ENCODE measurements around the gene CD59. TPM values are rescaled to one million over a fixed set of nuclear protein-coding genes. Genes with fewer than 3 reads are reported as not detected.

CD59 gene
- total RNA-seq, 1 donor: 345 TPM

- no peak overlapping the region for H2AFZ ChIP-seq (ENCODE audit: low read length)
- no peak overlapping the region for H3K4me3 ChIP-seq (ENCODE audit: insufficient read depth, low read length)
- H3K79me2 ChIP-seq (ENCODE audit: insufficient read depth, low read length): no peaks in the 10 kb centered on the region
- no peaks in the 10 kb centered on the region for H4K20me1 ChIP-seq (ENCODE audit: insufficient read depth, low read length)
- TF ChIP-seq CTCF (IDR thresholded peaks at IDR 0.05; ENCODE audit: extremely low read depth, low read depth, low read length): no peak
- H3K9me3 ChIP-seq (ENCODE audit: low read depth, low read length): no peaks in the 10 kb centered on the region
- H3K4me1 ChIP-seq (ENCODE audit: insufficient read depth, low read length): no peaks in the 10 kb centered on the region
- no peak overlapping the region for H3K27ac ChIP-seq (ENCODE audit: low read depth, low read length)
- no peak for DNase-seq (ENCODE audit: insufficient read length, low spot score, missing footprints)
- no peaks in the 10 kb centered on the region for H3K36me3 ChIP-seq (ENCODE audit: insufficient read depth, low read length)
- no peaks in the 10 kb centered on the region for H3K27me3 ChIP-seq (ENCODE audit: insufficient read depth, low read length)
- no peak overlapping the region for H3K4me2 ChIP-seq (ENCODE audit: insufficient read depth, low read length)
Measured at GRCh38 chr11:33656768-33657167, 79.5 kb downstream of the CD59 start.

- no peak overlapping the region for H3K4me2 ChIP-seq (ENCODE audit: insufficient read depth, low read length)
- H3K36me3 ChIP-seq (ENCODE audit: insufficient read depth, low read length): no peaks in the 10 kb centered on the region
- no peak overlapping the region for H3K27ac ChIP-seq (ENCODE audit: low read depth, low read length)
- no peak for TF ChIP-seq CTCF (IDR thresholded peaks at IDR 0.05; ENCODE audit: extremely low read depth, low read depth, low read length)
- no peak overlapping the region for H2AFZ ChIP-seq (ENCODE audit: low read length)
- no peaks in the 10 kb centered on the region for H4K20me1 ChIP-seq (ENCODE audit: insufficient read depth, low read length)
- no peak for DNase-seq (ENCODE audit: insufficient read length, low spot score, missing footprints)
- no peaks in the 10 kb centered on the region for H3K4me1 ChIP-seq (ENCODE audit: insufficient read depth, low read length)
- no peaks in the 10 kb centered on the region for H3K79me2 ChIP-seq (ENCODE audit: insufficient read depth, low read length)
- H3K4me3 ChIP-seq (ENCODE audit: insufficient read depth, low read length): no peak overlapping the region
- H3K9me3 ChIP-seq (ENCODE audit: low read depth, low read length): no peaks in the 10 kb centered on the region
- H3K27me3 ChIP-seq (ENCODE audit: insufficient read depth, low read length): no peaks in the 10 kb centered on the region
Measured at GRCh38 chr11:33655842-33656600, 80.2 kb downstream of the CD59 start.

- Histone ChIP-seq H3K27me3 (ENCODE audit: insufficient read depth, low read length) (no peaks in the 10 kb centered on the region), H3K4me3 (ENCODE audit: insufficient read depth, low read length) (no peak overlapping the region)
- no peak for TF ChIP-seq CTCF (IDR thresholded peaks at IDR 0.05; ENCODE audit: extremely low read depth, low read depth, low read length)
Measured at GRCh38 chr11:33654594-33654993, 81.6 kb downstream of the CD59 start.

More at GRCh38 chr11:33654594-33654993, 81.6 kb downstream of the CD59 start:
- no peaks in the 10 kb centered on the region for H4K20me1 ChIP-seq (ENCODE audit: insufficient read depth, low read length)
- no peak for DNase-seq (ENCODE audit: insufficient read length, low spot score, missing footprints)
- H3K79me2 ChIP-seq (ENCODE audit: insufficient read depth, low read length): no peaks in the 10 kb centered on the region
- H3K36me3 ChIP-seq (ENCODE audit: insufficient read depth, low read length): no peaks in the 10 kb centered on the region
- no peak overlapping the region for H2AFZ ChIP-seq (ENCODE audit: low read length)
- H3K27ac ChIP-seq (ENCODE audit: low read depth, low read length): no peak overlapping the region
- H3K4me1 ChIP-seq (ENCODE audit: insufficient read depth, low read length): no peaks in the 10 kb centered on the region
- H3K4me2 ChIP-seq (ENCODE audit: insufficient read depth, low read length): no peak overlapping the region
- H3K9me3 ChIP-seq (ENCODE audit: low read depth, low read length): no peaks in the 10 kb centered on the region

Other genes with a start within 250 kb of the CD59 start
- gene C11orf91, start 35.6 kb downstream of the CD59 start, total RNA-seq: not detected in 2 replicates
- 35.8 and 38.3 TPM in 2 replicates for gene FBXO3, start 38.1 kb upstream of the CD59 start, total RNA-seq
- 1.4 and 2.1 TPM in 2 replicates for gene LMO2, start 155.7 kb upstream of the CD59 start, total RNA-seq